Fibroblast of villous mesenchyme (primary cell): ENCODE results near the gene OR52B2. TPM values are rescaled to one million over a fixed set of nuclear protein-coding genes. Genes with fewer than 3 reads are reported as not detected.

ENCODE experiments used
- DNase-seq: peaks from one replicate; pipeline ENCODE4 v3.0.0-alpha.2; 2010; ENCODE audit warnings: low read depth
- H3K4me3 ChIP-seq: 2 replicates; pipeline ENCODE4 v1.5.1; 2011; ENCODE audit warnings: low read depth, mild to moderate bottlenecking, low read length
- CTCF ChIP-seq: IDR thresholded peaks from 2 replicates; pipeline ENCODE4 v1.5.1; 2012; ENCODE audit warnings: low read depth, mild to moderate bottlenecking, low read length; ENCODE audit not compliant: insufficient read depth
- total RNA-seq: library from RNA; depleted of rRNA; stranded (reverse); fragments of >200 nt; gene quantifications from 2 replicates; pipeline ENCODE4 v1.2.3, GENCODE V29; 2012

OR52B2 gene
- total RNA-seq = not detected in 2 replicates

GRCh38 chr11:6170226-6170625 is at the start of gene OR52B2:
Gene OR52B2, minus strand, starts transcription at chr11:6170326. Its CDS starts 0 bp downstream, at chr11:6170326.
- no peak for DNase-seq
- TF ChIP-seq CTCF = no peak
- no peak within 1 kb of the TSS for H3K4me3 ChIP-seq

- no peak for TF ChIP-seq CTCF
- DNase-seq = peak; percentile 85
- H3K4me3 ChIP-seq = no peak overlapping the region
Observed at GRCh38 chr11:6219359-6219758, 49.2 kb upstream of the OR52B2 start.

- H3K4me3 ChIP-seq = no peak overlapping the region
- TF ChIP-seq CTCF = no peak
- no peak for DNase-seq
Observed at GRCh38 chr11:6217722-6218121, 47.6 kb upstream of the OR52B2 start.

- no peak for TF ChIP-seq CTCF
- H3K4me3 ChIP-seq = no peak overlapping the region
Observed at GRCh38 chr11:6216501-6216900, 46.4 kb upstream of the OR52B2 start.

GRCh38 chr11:6214530-6214929 is 44.4 kb upstream of the OR52B2 start:
- no peak overlapping the region for H3K4me3 ChIP-seq
- no peak for DNase-seq
- TF ChIP-seq CTCF = no peak

More at GRCh38 chr11:6216501-6216900, 46.4 kb upstream of the OR52B2 start:
- no peak for DNase-seq

- DNase-seq = no peak
- no peak for TF ChIP-seq CTCF
- no peak overlapping the region for H3K4me3 ChIP-seq
Observed at GRCh38 chr11:6210274-6210955, 40.3 kb upstream of the OR52B2 start.

GRCh38 chr11:6209801-6210200 is 39.7 kb upstream of the OR52B2 start:
- no peak overlapping the region for H3K4me3 ChIP-seq
- no peak for TF ChIP-seq CTCF
- no peak for DNase-seq
